Measurements from ENCODE around the gene GFRA4.

Gene GFRA4

DNA sequence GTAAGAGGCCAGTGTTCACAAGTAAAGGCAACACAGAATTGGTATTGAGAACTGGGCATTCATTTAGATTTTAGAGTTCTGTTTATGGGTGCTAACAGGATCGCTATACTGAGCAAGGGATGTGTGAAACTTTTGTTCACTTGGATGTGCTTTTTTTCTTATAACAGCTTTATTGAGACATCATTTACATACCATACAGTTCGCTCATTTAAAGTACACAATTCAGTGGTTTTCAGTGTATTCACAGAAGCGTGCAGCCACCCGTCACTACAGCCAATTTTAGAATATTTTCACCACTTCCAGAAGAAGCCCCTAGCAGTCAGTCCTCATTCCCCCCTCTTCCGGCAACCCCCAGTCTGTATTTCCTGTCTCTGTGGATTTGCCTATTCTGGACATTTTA lies 48.7 kb downstream of the GFRA4 start:
- no peak for DNase-seq

DNA sequence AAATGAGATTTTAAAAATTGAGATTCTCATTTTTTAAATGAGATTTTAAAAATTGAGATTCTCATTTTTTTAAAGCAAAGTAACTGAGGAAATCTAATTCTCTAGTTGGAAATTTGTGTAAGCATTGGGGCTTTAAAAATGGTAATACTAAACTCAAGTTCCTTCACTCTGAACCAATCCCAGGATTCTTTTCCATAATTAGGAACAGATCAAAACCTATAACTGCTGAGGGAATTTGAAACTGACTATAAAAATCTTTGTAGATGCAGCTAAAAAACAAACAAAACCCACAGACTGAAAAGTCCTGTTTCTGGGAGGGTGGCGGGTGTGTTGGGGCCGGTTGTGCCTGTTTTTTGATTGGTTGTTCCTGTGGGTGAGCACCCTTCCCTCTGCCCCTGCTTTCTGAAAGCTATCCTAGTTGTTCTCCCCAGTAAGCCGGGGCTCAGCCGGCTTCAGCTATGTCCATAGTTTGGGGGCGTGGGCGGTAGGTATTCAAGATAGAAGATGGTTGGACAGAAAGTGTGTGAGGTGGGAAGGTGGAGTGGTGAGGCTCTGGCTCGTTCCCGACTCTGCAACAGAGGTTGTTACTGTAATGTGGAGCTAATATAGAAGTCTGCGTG lies 49.3 kb downstream of the GFRA4 start:
- DNase-seq, result no peak

- DNase-seq, result no peak
These were observed 50.2 kb downstream of the GFRA4 start for GRCh38 chr20:3612795-3613572.

GRCh38 chr20:3611901-3612300 lies 51.3 kb downstream of the GFRA4 start:
- no peak for DNase-seq

All from T-helper 1 cell (primary cell).